Stimulated activated CD4-positive, alpha-beta T cell treated with anti-CD3 and anti-CD28 coated beads, Interleukin-2, amount 100 ng/mL, for 24 hours (primary cell): Measurements from ENCODE around the gene SLC6A19.

ENCODE experiments used
- DNase-seq, 2 donors: peaks; one replicate each; pipeline ENCODE4 v3.0.0-alpha.2; 2020

The SLC6A19 gene

DNA sequence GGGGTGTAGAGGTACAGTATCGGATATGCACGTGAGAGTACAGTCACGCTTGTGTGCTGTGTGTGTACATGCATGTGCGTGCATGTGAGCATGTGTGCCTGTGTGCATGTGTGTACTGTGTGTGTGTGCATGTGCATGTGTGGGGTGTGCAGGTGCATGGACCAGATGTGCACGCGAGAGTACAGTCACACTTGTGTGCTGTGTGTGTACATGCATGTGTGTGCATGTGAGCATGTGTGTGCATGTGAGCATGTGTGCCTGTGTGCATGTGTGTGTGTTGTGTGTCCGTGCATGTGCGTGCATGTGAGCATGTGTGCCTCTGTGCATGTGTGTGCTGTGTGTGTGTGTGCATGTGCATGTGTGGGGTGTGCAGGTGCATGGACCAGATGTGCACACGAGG lies 10.3 kb downstream of the SLC6A19 start:
- DNase-seq, result no peak

DNA sequence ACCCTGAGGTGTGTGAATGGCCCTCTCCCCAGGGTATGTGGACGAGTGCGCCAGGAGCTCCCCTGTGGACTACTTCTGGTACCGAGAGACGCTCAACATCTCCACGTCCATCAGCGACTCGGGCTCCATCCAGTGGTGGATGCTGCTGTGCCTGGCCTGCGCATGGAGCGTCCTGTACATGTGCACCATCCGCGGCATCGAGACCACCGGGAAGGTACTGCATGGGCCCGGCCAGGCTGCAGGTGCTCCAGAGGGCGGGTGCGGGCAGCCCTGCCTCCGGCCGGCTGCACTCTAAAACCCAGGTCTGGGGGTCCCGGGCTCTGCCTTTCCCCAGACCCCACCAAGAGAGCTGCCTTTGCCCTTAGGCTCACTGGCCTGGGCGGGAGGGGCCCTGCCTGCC lies 10.9 kb downstream of the SLC6A19 start:
- no peak for DNase-seq

DNA sequence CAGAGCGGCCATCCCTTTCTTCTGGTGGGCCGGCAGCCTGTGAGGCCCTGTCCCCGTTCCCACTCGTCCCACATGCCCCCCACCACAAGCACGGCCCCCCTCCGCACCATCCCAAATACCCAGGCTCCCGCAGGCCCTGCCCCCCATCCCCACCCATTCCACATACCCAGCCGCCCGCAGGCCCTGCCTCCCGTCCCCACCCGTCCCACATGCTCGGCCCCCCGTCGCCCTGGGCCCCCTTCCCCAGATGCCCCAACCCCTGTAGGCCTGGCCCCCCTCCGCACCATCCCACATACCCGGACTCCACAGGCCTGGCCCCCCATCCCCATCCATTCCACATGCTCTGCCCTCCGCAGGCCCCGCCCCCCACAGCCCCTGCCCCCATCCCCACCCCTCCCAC lies 11.5 kb downstream of the SLC6A19 start:
- no peak for DNase-seq

DNA sequence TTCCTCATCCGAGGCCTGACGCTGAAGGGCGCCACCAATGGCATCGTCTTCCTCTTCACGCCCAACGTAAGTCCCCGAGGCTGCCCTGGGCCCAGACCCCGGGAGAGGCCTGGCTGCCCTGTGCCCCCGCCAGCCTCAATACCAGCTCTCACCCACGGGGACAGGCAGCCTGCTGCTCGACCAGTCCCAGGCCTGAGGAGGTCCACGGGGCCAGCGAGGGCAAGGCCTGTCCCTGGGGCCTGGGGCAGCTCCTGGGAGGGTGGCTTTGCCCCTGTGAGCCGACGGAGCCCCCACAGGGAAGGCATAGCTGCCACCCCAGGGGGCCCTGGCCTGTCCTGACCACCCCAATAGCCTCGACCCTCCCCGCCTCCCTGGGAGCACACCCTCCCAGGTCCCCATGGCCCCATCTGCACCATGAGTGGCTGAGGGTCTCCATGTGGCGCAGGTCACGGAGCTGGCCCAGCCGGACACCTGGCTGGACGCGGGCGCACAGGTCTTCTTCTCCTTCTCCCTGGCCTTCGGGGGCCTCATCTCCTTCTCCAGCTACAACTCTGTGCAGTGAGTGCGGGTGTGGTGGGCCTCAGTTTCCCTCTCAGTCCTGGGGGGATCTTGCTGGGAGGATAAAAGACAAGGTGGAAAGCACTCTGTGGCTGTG lies 12.2 kb downstream of the SLC6A19 start:
- no peak for DNase-seq

DNA sequence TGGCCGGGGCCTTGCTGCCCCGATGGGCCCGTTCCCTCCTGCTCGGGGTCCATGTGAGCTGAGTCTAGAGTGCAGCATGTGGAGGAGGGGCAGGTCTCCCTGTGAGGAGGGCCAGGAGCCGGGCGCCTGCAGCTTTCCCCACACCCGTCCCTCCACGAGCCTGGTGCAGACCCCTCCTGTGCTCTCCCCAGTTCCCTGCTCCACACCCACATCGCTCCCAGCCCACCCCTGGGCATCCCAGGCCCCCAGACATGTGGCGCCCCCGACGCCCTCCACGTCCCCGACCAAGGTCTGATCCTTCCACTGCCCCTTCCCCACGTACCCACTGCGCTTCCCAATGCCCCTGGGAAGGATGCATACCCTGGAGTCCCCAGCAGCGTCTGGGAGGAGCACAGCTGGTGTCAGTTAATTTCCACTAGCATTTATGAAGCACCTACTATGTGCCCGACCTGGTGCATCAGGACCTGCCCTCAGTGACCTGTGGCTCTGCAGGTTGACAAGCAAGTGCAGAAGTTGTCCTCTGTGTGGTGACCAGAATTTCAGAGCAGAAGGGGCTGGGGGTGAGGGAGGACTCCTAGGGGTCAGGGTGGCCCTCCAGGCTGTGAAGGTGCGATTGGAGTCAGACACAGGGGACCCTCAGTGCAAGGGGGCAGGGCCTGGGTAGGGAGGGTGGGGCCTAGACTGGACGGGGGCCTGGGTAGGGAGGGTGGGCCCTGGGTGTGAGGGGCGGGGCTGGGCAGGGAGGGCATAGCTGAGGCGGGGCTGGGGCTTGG lies 13.0 kb downstream of the SLC6A19 start:
- DNase-seq, result no peak

DNA sequence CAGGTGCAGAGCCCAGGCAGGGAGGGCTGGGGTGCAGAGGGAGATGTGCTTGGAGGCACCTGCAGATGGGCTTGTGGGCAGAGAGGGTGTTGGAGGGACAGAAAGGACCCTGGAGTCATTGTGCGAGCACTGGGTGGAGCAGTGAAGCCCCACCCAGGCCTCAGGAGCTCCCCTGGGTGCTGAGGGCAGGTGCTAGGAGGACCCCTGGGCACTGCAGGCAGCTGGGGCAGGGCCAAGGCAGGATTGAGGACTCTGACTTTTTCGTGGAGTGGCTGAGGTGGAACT lies 13.5 kb downstream of the SLC6A19 start:
- no peak for DNase-seq

DNA sequence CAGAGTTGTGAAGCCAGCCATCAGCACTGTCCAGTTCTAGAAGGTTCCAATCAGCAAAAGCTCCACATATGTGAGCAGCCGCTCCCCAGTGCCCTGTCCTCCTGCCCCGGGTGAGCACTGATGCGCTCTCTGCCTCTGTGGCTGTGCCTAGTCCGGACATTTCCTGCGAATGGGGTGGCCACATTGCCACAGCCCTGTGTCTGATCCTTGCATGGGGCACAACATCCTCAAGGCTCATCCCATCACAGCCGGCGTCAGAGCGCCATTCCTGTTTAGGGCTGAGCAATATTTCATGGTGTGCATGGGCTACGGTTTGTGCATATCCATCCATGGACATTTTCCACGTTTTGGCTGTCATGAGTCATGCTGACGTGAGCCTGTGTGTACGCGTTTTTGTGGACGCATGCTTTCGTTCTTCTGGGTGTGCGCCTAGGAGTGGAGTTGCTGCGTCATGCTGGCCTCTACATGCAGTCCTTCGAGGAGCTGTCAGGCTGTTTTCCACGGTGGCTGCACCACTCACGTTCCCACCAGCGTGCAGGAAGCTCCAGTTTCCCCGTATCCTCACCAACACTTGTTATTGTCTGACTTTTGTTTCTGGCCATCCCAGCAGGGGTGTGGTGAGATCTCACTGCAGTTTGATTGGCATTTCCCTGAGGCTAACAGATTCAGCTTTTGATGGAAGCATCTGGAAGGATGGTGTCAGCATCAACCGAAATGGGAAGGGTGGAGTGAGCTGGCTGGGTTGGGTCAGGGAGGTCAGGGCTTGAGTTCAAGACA lies 14.1 kb downstream of the SLC6A19 start:
- no peak for DNase-seq

DNA sequence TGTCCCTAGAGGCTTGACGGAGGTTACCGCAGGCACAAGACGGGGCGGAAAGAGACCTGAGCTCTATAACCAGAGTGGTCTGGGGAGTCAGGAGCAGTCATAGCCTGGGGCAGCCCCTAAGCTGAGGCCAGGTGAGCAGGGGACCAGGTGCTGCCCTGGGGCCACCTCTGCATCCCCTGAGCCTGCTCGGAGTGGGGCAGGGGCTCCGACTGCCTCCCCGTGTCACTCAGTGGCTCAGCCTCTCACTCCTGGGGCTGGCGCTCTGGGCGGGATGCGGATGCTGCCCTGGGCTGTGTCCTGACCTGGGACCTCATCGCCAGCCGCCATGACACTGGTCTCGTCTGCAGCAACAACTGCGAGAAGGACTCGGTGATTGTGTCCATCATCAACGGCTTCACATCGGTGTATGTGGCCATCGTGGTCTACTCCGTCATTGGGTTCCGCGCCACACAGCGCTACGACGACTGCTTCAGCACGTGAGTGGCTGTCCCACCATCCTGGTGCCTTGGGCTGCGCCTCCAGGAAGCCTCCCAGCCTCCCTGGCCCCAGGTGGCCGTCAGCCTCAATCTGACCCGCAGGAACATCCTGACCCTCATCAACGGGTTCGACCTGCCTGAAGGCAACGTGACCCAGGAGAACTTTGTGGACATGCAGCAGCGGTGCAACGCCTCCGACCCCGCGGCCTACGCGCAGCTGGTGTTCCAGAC lies 15.0 kb downstream of the SLC6A19 start:
- DNase-seq, result no peak

DNA sequence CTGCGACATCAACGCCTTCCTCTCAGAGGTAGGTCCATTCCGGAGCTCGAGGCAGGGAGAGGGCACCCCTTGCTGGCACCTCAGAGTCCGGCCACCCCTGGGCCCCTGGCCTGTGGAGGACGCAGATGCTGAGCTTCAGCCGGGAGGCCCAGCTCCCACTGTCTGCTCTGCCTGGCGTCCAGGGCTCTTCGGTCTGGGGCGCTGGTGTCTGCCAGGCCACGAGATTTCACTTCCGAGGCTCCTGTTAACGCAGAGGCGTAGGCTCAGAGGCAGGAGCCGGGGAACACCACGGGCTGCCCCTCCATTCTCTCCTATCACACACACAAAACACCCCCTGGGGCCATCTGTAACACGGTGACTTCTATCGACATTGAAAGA lies 15.5 kb downstream of the SLC6A19 start:
- no peak for DNase-seq

DNA sequence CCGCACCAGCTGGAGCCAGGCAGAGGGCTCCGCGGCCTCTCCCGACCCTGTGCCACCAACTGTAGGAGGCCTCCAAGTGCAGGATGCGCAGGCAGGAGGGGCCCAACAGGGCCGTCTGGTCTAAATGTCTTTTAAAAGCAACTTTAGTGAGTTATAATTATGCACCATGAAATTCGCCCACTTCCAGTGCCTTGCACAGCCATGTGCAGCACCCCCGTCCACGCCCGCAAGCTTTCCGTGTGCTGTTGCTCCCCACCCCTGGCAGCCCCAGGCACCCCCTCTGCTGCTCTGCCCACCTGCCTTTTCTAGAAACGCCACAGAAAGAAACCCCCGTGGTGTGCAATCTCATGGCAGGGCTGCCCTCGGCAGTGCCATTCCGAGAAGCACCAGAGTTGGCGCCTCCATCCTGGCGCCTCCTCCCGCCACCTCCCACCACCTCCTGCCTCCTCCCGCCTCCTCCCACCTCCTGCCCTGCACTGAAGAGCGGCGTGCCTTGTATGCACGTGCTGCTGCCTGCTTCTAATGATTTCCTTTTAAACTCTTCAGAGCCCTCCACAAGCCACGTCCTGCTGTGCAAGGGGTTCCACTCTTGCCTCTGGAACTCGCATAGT lies 16.3 kb downstream of the SLC6A19 start:
- peak in 1 of 2 donors; percentile 9 for DNase-seq

DNA sequence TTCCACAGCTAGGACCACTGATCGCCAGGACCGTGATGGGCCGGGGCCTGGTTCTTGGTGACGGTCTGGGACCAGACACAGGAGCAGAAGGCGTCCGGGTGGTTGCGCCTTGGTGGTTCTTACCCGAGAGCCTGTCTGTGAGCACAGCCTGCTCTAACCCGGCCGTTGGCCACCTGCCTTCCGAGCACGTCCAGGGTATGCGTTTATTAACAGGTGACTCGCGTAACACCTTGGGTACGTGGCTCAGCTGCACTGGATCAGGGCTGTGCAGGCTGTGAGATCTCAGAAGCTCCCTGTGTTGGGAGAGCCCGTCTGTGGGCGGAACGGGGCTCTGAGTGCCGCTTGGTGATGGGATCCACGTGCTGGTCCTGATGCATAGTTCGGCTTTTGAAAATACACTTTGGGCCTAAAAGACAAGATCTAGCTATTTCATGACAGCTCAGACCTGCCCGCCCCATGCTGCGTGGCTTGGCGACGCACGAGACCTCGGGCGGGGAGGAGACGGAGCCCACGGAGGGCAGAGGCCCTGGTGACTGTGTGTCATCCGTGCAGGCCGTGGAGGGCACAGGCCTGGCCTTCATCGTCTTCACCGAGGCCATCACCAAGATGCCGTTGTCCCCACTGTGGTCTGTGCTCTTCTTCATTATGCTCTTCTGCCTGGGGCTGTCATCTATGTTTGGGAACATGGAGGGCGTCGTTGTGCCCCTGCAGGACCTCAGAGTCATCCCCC lies 17.1 kb downstream of the SLC6A19 start:
- no peak for DNase-seq

DNA sequence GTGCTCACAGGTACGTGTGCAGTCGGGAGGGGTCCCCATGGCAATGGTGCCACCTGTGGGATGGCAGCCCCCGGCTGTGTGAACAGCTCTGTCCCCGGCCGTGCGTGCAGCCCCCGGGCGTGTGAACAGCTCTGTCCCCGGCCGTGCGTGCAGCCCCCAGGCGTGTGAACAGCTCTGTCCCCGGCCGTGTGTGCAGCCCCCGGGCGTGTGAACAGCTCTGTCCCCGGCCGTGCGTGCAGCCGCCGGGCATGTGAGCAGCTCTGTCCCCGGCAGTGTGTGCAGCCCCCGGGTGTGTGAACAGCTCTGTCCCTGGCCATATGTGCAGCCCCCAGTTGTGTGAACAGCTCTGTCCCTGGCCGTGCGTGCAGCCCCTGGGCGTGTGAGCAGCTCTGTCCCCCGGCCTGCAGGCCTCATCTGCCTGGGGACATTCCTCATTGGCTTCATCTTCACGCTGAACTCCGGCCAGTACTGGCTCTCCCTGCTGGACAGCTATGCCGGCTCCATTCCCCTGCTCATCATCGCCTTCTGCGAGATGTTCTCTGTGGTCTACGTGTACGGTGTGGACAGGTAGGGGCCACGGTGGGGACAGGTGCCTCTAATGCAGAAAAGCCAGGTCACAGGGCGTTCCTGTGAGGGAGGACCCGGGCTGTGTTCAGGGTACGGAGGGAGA lies 17.8 kb downstream of the SLC6A19 start:
- DNase-seq, result no peak

DNA sequence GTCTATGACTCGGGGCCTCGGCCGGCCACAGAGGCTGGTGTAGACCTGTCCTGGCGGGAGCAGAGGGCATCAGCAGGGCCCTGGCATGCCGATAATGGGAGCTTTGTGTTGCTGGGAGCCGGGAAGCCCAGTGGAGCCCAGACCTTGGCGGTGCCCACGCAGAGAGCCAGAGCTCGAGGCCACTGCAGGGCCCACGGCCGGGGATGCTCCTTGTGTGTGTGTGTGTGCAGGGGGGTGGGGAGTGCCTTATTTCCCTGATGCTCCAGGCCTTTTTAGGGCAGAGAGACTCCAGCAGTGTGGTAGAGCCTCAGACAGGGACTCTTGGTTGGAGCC lies 18.3 kb downstream of the SLC6A19 start:
- DNase-seq, result no peak

DNA sequence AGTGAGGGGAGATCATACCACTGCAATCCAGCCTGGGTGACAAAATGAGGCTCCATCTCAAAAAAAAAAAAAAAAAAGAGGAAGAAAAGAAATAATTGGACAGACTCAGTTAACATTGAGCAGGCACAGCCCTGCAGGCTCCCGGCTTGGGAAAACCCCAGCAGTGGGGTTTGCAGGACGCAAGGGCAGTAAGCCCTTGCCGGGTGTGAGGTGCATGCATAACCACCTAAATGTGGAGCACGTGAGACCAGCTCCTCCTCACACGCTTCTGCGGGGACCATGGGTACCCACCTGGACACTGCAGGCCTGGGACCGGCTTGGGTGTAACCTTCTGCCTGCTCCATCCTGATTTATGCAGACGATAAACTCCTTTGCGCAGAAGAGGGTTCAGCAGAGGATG lies 19.0 kb downstream of the SLC6A19 start:
- DNase-seq, result no peak

DNA sequence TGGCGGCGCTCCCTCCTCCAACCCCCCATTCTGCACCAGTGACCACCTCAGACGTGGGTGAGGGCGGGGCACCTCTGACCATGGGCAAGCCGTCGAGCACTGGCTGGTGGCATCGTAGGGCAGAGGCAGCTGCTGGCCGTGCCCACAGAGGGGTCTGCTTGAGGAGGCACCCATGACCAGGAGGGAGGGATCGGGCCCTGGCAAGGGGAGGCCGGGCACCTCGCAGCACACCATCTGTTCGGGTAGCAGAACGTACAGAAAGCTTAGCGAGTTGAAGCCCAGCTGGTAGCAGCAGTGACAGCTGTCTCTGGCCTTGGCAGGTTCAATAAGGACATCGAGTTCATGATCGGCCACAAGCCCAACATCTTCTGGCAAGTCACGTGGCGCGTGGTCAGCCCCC lies 19.4 kb downstream of the SLC6A19 start:
- no peak for DNase-seq

DNA sequence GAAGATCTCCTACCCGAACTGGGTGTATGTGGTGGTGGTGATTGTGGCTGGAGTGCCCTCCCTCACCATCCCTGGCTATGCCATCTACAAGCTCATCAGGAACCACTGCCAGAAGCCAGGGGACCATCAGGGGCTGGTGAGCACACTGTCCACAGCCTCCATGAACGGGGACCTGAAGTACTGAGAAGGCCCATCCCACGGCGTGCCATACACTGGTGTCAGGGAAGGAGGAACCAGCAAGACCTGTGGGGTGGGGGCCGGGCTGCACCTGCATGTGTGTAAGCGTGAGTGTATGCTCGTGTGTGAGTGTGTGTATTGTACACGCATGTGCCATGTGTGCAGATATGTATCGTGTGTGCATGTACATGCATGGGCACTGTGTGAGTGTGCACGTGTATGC lies 20.3 kb downstream of the SLC6A19 start:
- no peak for DNase-seq

DNA sequence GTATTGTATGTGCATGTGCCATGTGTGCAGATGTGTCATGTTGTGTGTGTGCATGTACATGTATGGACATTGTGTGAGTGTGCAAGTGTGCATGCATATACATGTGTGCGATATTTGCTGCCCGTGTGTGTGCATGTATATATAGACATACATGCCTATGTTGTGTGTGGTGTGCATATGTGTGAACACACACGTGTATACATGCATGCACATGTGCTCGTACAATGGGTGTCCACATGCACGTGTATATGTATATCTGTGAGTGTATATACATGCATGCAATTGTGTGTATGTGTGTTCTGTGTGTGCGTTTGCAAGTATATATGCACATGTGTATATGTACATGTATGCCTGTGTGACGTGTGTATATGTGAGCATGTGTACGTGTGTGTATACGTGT lies 20.8 kb downstream of the SLC6A19 start:
- DNase-seq, result no peak

DNA sequence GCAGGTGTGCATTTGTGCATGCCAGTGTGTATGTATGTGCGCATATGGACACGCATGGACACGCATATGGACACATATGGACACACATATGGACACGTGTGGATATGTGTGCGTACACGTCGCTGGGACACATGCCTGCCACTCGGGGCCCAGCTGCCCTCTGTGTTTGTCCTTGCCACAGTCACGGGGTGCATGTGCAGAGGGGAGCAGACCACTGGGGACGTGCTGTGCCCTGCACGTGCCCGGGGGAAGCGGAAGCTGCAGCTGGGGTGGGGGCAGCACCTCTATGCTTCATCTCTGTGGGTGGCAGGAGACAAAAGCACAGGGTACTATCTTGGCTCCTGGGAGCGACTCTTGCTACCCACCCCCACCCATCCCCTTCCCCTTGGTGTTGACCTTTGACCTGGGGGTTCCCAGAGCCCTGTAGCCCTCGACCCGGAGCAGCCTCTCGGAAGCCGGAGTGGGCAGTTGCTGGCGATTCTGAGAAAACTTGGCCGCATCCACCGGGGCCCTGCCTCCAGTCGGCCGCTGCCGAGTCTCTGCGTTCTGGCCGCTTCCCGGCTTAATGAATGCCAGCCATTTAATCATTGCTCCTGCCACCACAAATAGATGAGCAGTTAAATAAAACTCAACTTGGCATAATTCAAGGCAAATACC lies 21.4 kb downstream of the SLC6A19 start:
- DNase-seq, result no peak

DNA sequence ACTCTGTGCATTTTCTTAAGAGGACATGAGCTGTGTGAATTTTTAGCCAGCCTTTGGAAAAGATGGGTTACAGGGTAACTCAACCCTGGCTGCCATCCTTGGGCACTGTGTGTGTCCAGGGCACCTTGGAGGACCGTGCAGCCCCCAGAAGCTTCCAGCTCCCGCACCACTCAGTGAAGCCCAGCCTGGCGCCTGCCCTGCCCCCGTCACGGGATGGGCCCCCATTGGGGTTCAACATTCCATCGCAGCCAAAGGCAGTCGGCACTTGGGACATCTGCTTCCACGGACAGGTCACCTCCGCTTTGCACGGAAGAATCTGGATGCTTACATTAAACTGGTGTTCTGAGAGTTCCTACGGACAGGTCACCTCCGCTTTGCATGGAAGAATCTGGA lies 21.9 kb downstream of the SLC6A19 start:
- no peak for DNase-seq

DNA sequence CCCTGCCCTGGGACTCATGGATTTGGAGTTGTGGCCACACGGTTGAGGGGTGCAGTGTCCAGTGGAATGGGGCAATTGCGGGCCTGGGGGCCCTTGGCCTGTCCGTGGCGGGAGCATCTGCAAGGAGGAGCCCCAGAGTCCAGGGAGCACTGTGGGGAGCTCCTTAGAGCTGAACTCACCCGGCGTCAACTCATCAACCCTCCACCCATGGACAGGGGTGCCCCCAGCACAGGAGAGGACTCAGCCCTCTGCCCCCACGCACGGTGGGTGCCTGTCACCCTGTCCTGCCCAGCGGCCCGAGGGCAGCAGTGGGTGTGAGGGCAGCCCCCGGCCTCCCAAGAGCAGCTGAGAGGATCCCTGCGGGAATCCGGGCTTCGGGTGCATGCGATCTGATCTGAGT lies 23.2 kb downstream of the SLC6A19 start:
- DNase-seq, result no peak

DNA sequence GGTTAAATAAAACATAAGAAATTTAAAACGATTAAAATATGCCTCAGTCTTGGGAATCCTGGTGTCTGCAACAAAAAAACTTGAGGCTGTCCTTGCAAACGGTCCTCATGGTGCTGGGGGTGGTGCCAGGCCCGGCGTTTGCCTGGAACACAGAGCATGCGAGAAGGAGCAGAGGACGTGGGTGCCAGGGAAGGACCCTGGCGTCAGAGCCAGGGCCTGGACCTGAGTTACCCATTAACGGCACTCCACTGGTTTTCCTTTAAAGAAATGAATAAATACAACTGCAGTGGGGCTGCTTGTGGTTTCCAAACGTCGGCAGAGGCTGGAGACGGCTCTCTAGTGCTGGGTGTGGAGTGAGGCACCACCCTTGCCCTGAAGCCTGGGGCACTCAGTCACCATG lies 23.7 kb downstream of the SLC6A19 start, which contains the start of gene SLC6A18:
SLC6A18 (plus strand) TSS at position 301 of the 400 bp plus-strand sequence; CDS start at position 398, 97 bp downstream.
- no peak for DNase-seq
